ENCODE data around the gene THUMPD3.
A peak's percentile ranks its signal among the peaks of the same experiment; 100 is the strongest.

The THUMPD3 gene

DNA sequence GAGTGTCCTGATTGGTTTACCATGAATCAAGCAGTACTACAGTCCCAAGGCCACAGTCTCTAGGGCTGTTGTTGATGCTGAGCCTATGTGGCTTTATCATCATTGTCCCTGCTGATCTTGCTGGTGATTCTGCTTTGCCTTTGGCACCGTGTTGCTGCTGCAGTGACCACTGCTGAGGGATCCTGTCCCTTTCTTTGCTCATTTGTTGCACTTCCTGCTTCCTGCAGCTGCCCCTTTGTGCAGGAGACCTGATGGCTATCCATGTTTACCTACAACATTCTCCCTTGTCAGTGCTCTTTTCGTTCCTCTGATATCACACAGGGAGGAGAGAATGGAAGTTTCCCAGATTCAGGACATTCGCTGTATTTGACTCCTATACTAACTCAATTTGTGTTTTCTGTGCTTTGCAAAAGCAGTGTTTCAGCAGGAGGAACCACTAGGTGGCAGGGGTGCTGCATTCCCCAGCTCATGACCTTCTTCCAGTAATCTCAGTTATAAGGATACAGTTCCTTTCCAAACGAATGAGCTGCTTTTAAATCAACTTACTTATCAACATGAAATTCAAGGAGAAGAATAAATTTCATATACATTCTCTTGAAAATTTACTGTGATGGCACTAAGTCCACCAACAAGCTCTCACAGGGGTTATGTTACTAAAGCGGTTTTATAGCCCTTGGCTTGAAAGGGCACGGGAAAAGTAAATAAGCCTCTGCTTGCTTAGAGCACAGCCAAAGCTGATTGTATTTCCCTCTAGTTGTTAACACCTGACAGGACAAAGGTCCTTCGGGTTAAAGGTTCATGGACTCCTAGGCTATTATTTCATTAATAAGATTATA is 9.7 kb upstream of the THUMPD3 start:
- Histone ChIP-seq H3K9ac (no peak overlapping the region), H3K4me3 (ENCODE audit: low read depth, low read length) (no peak overlapping the region), H3K4me1 (peaks cover 3% of the 10 kb centered on the region), H2AFZ (no peak overlapping the region), H3K9me3 (ENCODE audit: control insufficient read depth, low read length) (no peaks in the 10 kb centered on the region), H3K79me2 (no peaks in the 10 kb centered on the region), H3K4me2 (ENCODE audit: low read length) (no peak overlapping the region), H3K27ac (no peak overlapping the region), H3K27me3 (ENCODE audit: control insufficient read depth, insufficient read depth, low read length) (no peaks in the 10 kb centered on the region), H3K36me3 (ENCODE audit: control insufficient read depth, insufficient read depth, low read length) (no peaks in the 10 kb centered on the region)
- TF ChIP-seq, protein P1, sequence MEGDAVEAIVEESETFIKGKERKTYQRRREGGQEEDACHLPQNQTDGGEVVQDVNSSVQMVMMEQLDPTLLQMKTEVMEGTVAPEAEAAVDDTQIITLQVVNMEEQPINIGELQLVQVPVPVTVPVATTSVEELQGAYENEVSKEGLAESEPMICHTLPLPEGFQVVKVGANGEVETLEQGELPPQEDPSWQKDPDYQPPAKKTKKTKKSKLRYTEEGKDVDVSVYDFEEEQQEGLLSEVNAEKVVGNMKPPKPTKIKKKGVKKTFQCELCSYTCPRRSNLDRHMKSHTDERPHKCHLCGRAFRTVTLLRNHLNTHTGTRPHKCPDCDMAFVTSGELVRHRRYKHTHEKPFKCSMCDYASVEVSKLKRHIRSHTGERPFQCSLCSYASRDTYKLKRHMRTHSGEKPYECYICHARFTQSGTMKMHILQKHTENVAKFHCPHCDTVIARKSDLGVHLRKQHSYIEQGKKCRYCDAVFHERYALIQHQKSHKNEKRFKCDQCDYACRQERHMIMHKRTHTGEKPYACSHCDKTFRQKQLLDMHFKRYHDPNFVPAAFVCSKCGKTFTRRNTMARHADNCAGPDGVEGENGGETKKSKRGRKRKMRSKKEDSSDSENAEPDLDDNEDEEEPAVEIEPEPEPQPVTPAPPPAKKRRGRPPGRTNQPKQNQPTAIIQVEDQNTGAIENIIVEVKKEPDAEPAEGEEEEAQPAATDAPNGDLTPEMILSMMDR (IDR thresholded peaks at IDR 0.05), result peak; percentile 94

DNA sequence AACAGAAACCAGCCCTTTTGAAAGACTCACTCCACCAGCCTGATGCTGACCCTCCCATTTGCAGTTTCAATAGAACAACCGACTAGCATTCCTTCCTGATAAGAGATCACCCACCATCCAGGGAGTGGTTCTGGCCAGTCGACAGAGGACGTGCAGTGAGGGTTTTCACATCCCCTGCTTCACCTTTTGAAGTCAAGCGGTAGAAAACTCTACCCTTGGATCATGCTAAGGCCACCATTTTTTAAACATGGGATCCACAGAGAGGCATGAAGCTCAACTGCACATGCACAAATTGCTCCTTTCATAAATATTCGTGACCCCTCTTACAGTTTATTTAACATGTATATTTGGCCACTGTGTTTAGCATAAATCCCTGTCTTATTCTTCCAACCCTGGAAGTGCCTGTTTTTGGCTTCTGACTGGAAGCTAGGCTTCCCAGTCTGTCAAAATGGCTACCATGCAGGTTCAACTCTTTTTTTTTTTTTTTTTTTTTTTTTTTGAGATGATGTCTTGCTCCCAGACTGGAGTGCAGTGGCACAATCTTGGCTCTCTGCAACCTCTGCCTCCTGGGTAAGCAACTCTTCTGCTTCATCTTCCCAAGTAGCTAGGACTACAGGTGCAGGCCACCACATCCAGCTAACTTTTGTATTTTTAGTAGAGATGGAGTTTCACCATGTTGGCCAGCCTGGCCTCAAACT is 1.0 kb upstream of the THUMPD3 start:
- no peaks in the 10 kb centered on the region for H3K36me3 ChIP-seq (ENCODE audit: control insufficient read depth, insufficient read depth, low read length)
- H3K4me3 ChIP-seq (ENCODE audit: low read depth, low read length), result peak overlapping the region; percentile 89
- H3K9ac ChIP-seq, result no peak overlapping the region
- H2AFZ ChIP-seq, result peak overlapping the region; percentile 87
- H3K4me1 ChIP-seq, result peaks cover 5% of the 10 kb centered on the region
- no peaks in the 10 kb centered on the region for H3K9me3 ChIP-seq (ENCODE audit: control insufficient read depth, low read length)
- peaks cover 9% of the 10 kb centered on the region for H3K79me2 ChIP-seq
- no peaks in the 10 kb centered on the region for H3K27me3 ChIP-seq (ENCODE audit: control insufficient read depth, insufficient read depth, low read length)
- TF ChIP-seq, protein P1 (IDR thresholded peaks at IDR 0.05), result no peak
- no peak overlapping the region for H3K27ac ChIP-seq
- H3K4me2 ChIP-seq (ENCODE audit: low read length), result peak overlapping the region; percentile 71

DNA sequence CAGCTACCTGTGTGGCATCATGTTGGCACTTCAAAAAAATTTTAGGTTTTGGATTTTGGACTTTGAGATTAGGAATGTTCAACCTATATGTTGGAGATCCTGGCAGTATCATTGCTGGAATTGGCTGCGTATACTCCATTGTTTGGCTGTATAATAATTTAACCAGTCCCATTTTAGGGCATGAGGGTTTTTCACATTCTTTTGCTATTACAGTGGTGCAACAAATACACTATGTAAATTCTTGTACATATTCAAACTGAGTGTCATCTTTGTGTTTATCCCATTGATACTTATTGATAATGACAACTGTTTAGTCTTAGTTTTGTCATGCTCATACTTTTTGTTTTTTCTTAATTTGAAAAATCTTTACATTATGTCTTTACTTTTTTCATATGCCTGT is 6.7 kb downstream of the THUMPD3 start:
- H3K36me3 ChIP-seq (ENCODE audit: control insufficient read depth, insufficient read depth, low read length), result no peaks in the 10 kb centered on the region

DNA sequence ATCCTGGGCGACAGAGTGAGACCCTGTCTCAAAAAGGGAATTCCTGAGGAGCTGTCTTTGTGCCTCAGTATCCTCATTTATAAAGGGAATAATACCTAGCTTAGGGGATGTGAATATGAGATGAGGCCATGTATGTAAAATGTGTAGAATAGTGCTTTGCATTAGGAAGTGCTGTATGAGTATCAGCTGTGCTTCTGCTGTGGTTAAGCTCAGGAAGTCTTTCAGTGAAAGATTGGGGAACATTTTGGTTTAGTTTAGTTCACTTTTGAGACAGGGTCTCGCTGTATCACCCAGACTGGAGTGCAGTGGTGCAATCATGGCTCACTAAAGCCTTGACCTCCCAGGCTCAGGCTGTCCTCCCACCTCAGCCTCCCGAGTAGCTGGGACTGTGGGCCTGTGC is 10.6 kb downstream of the THUMPD3 start:
- H3K4me2 ChIP-seq (ENCODE audit: low read length), result no peak overlapping the region
- H2AFZ ChIP-seq, result no peak overlapping the region
- TF ChIP-seq, protein P1 (IDR thresholded peaks at IDR 0.05), result no peak
- H3K27ac ChIP-seq, result no peak overlapping the region
- H3K79me2 ChIP-seq, result peaks cover 6% of the 10 kb centered on the region
- no peaks in the 10 kb centered on the region for H3K4me1 ChIP-seq
- H3K27me3 ChIP-seq (ENCODE audit: control insufficient read depth, insufficient read depth, low read length), result no peaks in the 10 kb centered on the region
- no peaks in the 10 kb centered on the region for H3K36me3 ChIP-seq (ENCODE audit: control insufficient read depth, insufficient read depth, low read length)
- no peak overlapping the region for H3K4me3 ChIP-seq (ENCODE audit: low read depth, low read length)
- no peak overlapping the region for H3K9ac ChIP-seq
- H3K9me3 ChIP-seq (ENCODE audit: control insufficient read depth, low read length), result no peaks in the 10 kb centered on the region

More for the DNA sequence above, 6.7 kb downstream of the THUMPD3 start:
- H3K79me2 ChIP-seq, result peaks cover 6% of the 10 kb centered on the region
- H3K27me3 ChIP-seq (ENCODE audit: control insufficient read depth, insufficient read depth, low read length), result no peaks in the 10 kb centered on the region
- H3K4me2 ChIP-seq (ENCODE audit: low read length), result no peak overlapping the region
- H3K4me3 ChIP-seq (ENCODE audit: low read depth, low read length), result no peak overlapping the region
- no peaks in the 10 kb centered on the region for H3K9me3 ChIP-seq (ENCODE audit: control insufficient read depth, low read length)
- no peak overlapping the region for H3K27ac ChIP-seq
- no peak overlapping the region for H3K9ac ChIP-seq
- H3K4me1 ChIP-seq, result peaks cover 5% of the 10 kb centered on the region
- no peak overlapping the region for H2AFZ ChIP-seq
- TF ChIP-seq, protein P1 (IDR thresholded peaks at IDR 0.05), result no peak
